AG04449 (cell line): ENCODE results near the gene CNKSR3.
"Not testable (repeated sequence)": the region's sequence is repeated elsewhere in the genome, so short reads cannot be mapped to it uniquely, and the experiment has no call there.

Experiments used
- CTCF ChIA-PET: fragments of 350-600 bp; formaldehyde crosslinking; extraction: SDS; loops from one replicate; lab custom pipeline; 2021; ENCODE audit warnings: antibody characterized with exemption; lab: Yijun Ruan, JAX
- POLR2A ChIA-PET: fragments of 400-600, 350-600 bp; formaldehyde crosslinking; extraction: SDS; loops from one replicate; lab custom pipeline; 2020; ENCODE audit warnings: antibody characterized with exemption, inconsistent platforms; lab: Yijun Ruan, JAX
- DNase-seq: peaks from one replicate; pipeline ENCODE4 v3.0.0-alpha.2; 2010; ENCODE audit warnings: low read depth, low spot score
- H3K4me3 ChIP-seq: 2 replicates; pipeline ENCODE4 v1.5.1; 2011; ENCODE audit warnings: low read depth, mild to moderate bottlenecking, control low read depth, low read length
- CTCF ChIP-seq: IDR thresholded peaks from one replicate; pipeline ENCODE4 v1.5.1; 2011; ENCODE audit warnings: mild to moderate bottlenecking, moderate library complexity, low read length, control low read depth, inconsistent platforms; ENCODE audit not compliant: insufficient read depth; ENCODE audit errors: missing control alignments

Gene CNKSR3

DNA sequence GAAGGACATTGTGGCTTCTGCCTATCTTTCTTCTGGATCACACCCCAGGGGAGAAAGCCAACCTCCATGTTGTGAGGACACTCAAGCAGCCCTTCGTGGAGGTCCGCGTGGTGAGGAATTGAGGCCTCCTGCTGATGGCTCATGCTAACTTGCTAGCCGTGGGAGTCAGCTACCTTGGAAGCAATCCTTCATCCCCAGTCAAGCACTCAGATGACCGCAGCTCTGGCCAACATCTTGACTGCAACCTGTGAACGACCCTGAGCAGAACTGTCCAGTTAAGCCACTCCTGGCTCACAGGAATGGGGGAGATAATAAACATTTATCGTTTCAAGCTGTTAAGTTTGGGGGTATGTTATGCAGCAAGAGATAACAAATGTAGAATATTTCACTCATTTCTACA is 10.9 kb upstream of the CNKSR3 start:
- ChIA-PET CTCF (no interaction called here), POLR2A (no interaction called here)
- H3K4me3 ChIP-seq, result no peak overlapping the region
- no peak for TF ChIP-seq CTCF
- DNase-seq, result no peak

GRCh38 chr6:154520280-154520679 is 9.8 kb upstream of the CNKSR3 start:
- CTCF ChIA-PET, result no interaction called here
- POLR2A ChIA-PET, result no interaction called here
- H3K4me3 ChIP-seq, result no peak overlapping the region
- DNase-seq, result no peak
- no peak for TF ChIP-seq CTCF

GRCh38 chr6:154518396-154518795 is 7.9 kb upstream of the CNKSR3 start:
- TF ChIP-seq CTCF, result no peak
- no peak overlapping the region for H3K4me3 ChIP-seq
- no peak for DNase-seq
- CTCF ChIA-PET, result no interaction called here
- POLR2A ChIA-PET, result no interaction called here

GRCh38 chr6:154516276-154516675 is 5.8 kb upstream of the CNKSR3 start:
- ChIA-PET POLR2A (no interaction called here), CTCF (no interaction called here)
- no peak for TF ChIP-seq CTCF
- H3K4me3 ChIP-seq, result no peak overlapping the region
- no peak for DNase-seq

DNA sequence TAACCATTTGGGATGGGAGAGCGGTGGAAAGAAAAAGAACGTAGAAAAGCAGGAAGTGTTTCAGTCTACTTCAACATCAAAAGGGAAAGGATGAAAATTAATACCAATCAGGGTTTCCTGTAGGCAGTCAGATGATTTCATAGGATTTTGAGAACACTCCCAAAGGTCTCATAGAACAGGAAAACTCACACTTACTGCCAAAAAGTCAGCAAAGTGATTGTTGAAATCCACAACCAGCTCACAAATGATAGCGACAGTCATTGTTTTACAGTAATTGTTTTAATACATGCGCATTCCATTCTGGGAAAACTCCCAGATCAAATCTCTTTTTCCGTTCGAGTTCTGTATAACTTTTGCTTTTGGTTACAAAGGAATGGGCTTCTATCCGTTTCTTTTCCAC is 5.3 kb upstream of the CNKSR3 start:
- DNase-seq, result no peak
- H3K4me3 ChIP-seq, result no peak overlapping the region
- CTCF ChIA-PET, result interaction anchor here (0.8 kb wide), 1 partner anchor 363 kb away, joined by 3 read pairs; no protein-coding TSS in a partner anchor
- no peak for TF ChIP-seq CTCF
- POLR2A ChIA-PET, result no interaction called here

GRCh38 chr6:154515076-154515475 is 4.6 kb upstream of the CNKSR3 start:
- H3K4me3 ChIP-seq, POLR2A ChIA-PET, DNase-seq: not testable (repeated sequence)
- CTCF ChIA-PET, result interaction anchor here (0.8 kb wide), 1 partner anchor 362 kb away, joined by 3 read pairs; no protein-coding TSS in a partner anchor

- no peak for TF ChIP-seq CTCF
- no peak overlapping the region for H3K4me3 ChIP-seq
- ChIA-PET CTCF (no interaction called here), POLR2A (no interaction called here)
- no peak for DNase-seq
These were observed 4.0 kb upstream of the CNKSR3 start for GRCh38 chr6:154514481-154514880.
